HG02571 (cell line): ENCODE data around the gene REV3L.

Experiments
- ATAC-seq: cut with Tn5 transposase; IDR thresholded peaks from one replicate; pipeline ENCODE4 v1.9.1; 2021; ENCODE audit warnings: mild to moderate bottlenecking, moderate library complexity; ENCODE audit not compliant: unreplicated experiment

REV3L gene

GRCh38 chr6:111471958-111472357 lies 11.1 kb downstream of the REV3L start:
- no peak for ATAC-seq

DNA sequence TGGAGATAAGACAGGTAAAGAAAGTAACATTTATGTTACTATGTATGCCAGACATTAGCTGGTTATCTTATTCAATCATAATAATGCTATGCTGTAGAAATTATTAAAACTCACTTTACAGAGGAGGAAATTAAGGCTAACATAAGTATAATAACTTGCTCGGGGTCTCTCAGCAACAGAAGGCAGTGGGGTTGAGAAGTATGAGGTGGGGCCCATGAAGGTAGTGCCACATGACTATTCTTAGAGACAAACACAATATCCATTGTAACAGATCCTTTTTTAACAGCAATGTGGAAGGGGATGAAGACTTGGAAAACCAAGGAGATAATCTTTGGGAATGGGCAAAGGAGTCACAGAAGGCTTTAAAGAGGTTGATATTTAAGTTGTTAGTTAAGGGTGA lies 11.5 kb downstream of the REV3L start:
- ATAC-seq: no peak

- no peak for ATAC-seq
Observed at GRCh38 chr6:111470991-111471390, 12.0 kb downstream of the REV3L start.

GRCh38 chr6:111469543-111469942 lies 13.5 kb downstream of the REV3L start:
- ATAC-seq: no peak

DNA sequence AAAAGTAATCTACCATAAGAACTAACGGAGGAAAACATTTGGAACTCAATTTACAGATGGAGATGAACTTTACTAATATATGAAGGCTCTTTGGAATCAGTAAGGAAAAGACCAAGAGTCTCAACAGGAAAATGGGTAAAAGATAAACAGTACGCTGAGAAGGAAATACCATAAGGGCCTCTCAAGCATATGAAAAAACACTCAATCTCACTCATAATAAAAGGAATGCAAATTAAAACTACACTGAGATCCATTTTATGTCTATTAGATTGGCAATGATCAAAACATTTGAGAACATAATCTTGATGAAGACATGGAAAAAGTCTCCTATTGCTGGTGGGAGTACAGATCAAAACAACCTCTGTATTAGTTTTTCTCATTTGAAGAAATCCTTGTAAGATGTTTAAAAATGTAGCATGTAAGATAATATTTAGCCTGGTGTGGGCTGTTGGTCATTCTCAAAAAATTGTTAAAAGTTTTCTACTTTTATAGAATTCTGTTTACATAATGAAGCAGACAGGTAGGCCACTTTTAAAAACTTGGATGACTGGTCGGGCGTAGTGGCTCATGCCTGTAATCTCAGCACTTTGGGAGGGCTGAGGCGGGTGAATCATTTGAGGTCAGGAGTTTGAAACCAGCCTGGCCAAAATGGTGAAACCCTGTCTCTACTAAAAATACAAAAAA lies 14.5 kb downstream of the REV3L start:
- no peak for ATAC-seq

DNA sequence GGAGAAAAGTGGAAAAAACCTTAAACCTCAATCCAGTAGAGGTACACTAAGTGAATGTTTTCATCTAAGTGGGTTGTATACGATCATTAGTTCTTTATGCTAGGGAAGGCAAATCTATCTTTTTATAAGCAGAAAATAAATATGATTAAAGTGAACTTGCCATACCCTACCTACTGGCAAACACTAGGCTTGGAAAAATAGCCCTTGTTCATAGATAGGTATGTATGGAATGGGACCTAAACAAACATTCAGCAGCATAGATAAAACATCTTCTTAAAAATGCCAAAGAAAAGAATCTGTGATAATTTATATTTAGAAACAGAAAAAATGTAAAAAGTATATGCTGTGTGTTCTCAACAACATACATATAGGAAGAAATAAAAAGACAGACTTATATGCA lies 18.8 kb downstream of the REV3L start:
- ATAC-seq: no peak

GRCh38 chr6:111462770-111463391 lies 20.1 kb downstream of the REV3L start:
- ATAC-seq: no peak

GRCh38 chr6:111461860-111462259 lies 21.2 kb downstream of the REV3L start:
- no peak for ATAC-seq

DNA sequence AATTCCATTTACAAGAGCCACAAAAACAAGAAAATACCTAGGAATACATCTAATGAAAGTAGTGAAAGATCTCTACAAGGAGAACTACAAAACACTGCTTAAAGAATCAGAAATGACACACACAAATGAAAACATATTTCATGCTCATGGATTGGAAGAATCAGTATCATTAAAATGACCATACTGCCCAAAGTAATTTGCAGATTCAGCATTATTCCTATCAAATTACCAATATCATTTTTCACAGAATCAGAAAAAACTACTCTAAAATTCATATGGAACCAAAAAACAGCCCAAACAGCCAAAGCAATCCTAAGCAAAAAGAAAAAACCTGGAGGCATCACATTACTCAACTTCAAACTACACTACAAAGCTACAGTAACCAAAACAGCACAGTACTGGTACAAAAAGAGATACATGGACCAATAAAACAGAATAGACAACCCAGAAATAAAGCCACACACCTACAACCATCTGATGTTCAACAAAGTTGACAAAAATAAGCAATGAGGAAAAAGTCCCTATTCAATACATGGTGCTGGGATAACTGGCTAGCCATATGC lies 24.3 kb downstream of the REV3L start:
- no peak for ATAC-seq

DNA sequence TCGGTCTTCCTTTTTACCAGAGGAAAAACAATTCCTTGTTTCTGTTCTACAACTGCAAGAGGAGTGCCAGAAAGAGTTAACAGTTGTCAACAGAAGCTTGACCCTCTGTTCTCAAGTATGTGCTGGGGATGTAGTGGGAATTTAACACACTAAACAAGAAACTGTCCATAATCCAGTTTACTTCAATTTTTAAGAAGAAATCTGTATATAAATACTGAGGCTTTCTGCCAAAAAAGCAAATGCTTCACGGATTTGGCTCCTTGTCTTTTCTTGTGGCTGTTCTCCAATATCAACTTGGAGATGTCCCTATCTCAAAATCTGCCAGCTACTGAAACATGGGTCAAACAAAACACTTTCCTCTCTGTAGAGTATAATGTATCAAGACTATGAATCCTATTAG lies 26.8 kb downstream of the REV3L start:
- no peak for ATAC-seq

- ATAC-seq: no peak
Observed at GRCh38 chr6:111450636-111451035, 32.4 kb downstream of the REV3L start.

GRCh38 chr6:111450087-111450486 lies 32.9 kb downstream of the REV3L start:
- no peak for ATAC-seq

- ATAC-seq: no peak
Observed at GRCh38 chr6:111449129-111449528, 33.9 kb downstream of the REV3L start.

DNA sequence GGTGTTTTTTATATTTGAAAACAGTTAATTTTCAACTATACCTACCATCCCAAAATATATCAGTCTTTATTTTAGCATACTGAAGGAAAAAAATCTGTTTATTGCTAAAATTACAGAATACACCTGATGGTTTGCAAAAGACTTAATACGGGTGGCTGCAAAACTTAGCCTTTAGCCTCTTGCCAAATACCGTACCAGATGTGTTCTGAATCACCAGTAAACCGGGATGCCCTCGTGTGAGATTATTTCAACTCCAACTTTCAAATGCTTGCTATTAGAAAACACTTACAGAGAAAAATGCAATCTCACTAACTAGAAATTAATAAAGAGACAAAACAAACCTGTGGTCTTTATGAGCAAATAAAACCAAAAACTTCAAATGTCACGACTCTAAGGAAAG lies 36.0 kb downstream of the REV3L start:
- ATAC-seq: no peak

DNA sequence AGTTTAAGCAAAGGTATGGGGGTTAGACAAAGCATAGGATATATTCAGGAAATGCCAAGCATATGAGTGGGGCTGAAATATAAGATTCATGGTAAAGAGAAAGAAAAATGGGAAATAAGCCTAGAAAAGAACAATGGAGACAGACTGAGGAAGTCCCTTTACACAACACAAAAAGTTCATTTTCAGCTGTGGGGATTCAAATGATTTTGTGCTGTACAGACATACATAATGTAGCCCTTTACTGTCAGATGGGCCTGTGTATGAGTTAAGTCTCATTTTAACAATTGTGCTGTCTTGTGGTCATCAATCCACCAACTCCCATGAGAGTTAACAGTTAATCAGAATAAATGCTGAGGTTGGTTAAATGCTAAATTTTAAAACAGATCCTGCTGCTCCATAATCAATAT lies 37.2 kb downstream of the REV3L start:
- no peak for ATAC-seq

GRCh38 chr6:111444794-111445193 lies 38.2 kb downstream of the REV3L start:
- no peak for ATAC-seq

DNA sequence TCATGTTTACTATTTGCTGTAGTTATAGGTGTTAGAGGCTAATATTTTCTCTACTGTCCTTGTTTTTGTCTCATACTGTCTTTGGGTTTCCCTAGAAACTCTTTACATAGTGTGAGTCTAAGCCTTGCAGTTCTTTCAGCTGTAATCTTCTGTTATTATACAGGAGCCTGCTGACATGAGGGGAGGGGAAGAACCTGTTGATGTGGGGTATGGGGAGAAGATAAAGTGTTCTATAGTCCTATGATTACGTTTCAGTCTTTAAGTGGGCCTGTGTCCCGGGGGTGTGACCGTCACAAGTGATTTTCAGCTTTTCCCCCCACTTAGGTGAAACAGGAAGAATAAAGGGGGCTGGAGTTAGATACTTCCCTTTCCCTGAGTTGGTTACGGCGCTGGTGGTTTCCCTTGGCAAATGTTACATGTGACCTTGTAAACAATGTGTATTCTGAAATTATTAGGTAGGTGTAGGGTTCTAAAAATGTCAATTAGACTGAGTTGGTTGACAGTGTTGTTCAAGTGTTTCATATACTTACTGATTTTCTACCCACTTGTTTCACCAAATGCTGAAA lies 41.3 kb downstream of the REV3L start:
- no peak for ATAC-seq

DNA sequence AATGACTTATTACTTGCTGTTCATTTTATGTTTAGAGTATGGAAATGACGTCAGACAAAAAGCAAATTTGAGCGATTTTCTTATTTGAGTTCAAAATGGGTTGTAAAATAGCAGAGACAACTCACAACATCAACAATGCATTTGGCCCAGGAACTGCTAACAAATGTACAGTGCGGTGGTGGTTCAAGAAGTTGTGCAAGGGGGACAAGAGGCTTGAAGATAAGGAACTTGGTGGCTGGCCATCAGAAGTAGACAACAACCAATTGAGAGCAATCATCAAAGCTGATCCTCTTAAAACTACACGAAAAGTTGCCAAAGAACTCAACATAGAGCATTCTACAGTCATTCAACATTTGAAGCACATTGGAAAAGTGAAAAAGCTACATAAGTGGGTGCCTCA lies 43.8 kb downstream of the REV3L start:
- ATAC-seq: no peak

GRCh38 chr6:111437573-111437972 lies 45.4 kb downstream of the REV3L start:
- no peak for ATAC-seq

- ATAC-seq: no peak
Observed at GRCh38 chr6:111432511-111432910, 50.5 kb downstream of the REV3L start.

DNA sequence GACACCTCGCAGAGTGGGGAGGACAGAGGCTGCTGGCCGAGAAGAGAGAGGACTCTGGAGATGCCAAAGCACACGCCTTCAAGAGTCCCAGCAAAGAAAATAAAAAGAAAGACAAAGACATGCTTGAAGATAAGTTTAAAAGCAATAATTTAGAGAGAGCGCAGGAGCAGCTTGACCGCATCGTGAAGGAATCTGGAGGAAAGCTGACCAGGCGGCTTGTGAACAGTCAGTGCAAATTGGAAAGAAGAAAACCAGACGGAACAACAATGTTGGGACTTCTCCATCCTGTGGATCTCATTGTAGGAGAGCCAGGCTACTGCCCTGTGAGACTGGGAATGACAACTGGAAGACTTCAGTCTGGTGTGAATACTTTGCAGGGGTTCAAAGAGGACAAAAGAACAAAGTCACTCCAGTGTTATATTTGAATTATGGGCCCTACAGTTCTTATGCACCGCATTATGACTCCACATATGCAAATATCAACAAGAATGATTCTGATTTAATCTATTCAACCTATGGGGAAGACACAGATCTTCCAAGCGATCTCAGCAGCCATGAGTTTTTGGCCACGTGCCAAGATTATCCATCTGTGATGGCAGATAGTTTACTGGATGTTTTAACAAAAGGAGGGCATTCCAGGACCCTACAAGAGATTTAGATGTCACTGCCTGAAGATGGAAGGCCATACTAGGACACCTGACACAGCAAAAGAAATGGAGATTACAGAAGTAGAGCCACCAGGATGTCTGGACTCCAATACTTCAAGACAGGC lies 52.2 kb downstream of the REV3L start:
- no peak for ATAC-seq
